Amniotic stem cell (primary cell): ENCODE data around the gene SLC32A1.

Experiments used
- DNase-seq: peaks from one replicate; lab custom pipeline; 2025; lab: John Stamatoyannopoulos, UW

SLC32A1 gene

DNA sequence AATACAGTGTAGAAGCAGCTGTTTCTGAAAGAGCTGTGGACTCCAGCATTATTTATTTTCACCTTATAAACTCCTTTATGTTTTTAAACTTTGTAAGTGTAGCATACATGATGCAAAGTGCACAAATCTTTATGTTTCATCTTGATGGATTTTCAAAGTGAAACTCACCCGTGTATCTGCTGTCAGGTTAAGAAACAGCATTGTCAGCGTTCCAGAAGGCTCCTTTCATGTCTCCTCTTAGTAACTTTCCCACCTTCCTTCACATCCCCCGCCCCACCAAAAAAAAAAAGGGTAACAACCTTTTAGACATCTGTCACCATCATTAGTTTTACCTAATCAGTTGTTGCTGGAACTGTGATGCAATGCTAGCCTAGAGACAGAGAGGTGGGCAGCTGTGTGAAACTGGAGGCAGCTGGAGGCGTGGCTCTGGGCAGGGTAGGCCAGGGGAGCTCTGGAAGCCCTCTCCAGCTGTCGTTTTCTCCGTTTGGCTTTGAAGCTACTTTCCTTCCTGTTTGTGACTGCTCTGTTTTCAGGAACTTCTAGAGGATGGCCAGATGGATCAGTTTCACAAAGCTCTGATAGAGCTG, 31.1 kb downstream of the SLC32A1 start:
- DNase-seq, result no peak

DNA sequence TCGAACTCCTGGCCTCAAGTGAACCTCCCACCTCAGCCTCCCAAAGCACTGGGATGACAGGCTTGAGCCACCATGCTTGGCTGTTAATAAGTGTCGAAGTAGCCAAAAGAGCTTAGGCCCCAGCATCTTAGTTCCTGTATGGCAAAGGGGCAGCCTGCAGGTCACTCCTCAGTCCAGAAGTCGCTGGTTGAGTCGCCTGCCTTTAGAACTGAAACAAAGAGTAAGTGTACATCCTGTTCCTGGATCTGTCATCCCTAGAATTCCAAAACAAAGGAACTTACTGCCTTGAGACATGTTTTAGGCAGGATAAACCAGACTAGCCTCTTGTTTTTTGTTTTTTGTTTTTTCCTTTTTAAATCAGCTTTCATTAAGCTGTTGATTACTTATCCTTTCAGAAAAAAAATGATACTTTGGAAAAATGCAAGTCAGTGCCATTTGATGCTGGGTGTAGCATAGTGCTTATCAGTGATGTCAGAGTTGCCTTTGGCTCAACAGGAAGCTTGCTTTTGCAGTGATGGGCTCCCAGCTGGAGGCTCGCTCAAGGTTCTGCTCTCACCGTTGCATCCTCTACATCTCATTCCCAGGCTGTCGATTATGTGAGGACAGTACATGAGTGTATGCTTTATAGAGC, 33.0 kb downstream of the SLC32A1 start:
- DNase-seq, result no peak

DNA sequence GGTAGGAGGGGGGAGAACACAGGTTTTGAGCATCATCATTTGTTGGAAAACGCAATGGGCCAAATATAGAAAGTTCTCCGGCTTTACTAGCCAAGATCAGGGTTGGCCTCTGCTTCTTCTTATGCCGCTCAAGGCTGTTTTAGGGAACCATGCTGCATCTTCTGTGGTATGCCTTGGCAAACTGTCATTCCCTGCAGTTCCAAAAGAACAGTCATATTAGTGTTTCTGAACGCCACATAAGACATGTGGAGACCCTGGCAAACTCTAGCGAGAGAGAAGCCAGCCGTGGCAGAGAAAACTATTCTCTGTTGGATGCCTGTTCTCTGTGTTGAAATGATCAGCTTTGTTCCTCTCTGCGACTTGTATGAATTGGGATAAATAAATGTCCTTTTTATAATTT, 34.8 kb downstream of the SLC32A1 start:
- no peak for DNase-seq

DNA sequence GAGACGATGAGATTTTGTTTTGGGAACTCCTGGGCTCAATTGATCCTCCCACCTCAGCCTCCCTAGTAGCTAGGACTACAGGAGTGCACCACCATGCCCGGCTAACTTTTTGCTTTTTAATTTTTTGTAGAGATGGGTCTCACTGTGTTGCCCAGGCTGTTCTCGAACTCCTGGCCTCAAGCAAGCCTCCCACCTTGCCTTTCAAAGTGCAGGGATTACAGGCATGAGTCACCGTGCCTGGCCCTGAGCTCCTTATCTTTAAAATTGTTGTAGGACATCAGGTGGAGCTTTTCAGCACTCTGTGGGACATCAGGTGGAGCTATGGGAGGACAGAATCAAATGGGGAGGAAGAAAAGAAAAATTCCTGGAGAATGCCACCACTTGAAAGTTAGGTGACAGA, 36.7 kb downstream of the SLC32A1 start:
- no peak for DNase-seq

DNA sequence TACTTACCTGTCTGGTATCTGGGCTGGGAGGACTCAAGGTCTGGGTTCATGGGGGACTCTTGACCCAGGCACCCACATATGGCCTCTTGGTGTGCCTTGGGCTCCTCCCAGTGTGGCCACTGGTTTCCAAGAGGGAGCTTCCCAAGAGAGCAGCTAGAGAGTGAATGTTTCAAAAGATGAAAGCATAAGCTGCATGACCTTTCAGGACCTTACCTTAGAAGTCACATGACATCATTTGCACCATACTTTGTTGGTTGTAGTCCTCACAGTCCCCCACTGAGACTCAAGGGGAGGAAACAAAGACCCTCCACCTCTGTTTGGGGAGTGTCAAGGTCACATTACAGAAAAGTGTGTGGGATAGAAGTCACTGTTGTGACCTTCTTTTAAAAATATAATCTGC, 37.9 kb downstream of the SLC32A1 start:
- DNase-seq, result no peak

DNA sequence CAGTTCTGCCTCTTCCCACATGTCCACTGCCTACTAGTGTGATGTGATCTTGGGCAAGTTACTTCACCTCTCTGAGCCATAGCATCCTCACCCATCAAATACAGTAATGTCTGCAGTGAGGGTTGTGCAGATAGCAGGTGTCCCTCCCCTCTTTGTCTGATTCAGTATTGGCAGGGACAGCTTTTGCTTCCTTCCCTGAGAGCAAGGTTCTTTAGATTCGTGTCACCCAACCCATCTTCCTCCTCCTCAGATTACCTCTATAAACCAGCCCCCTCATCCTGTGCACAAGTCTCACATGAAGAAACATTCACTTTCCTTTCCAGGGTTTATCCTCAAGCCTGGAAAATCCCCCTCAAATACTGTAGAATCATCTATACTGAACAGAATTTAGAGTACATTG, 39.3 kb downstream of the SLC32A1 start:
- DNase-seq, result no peak

DNA sequence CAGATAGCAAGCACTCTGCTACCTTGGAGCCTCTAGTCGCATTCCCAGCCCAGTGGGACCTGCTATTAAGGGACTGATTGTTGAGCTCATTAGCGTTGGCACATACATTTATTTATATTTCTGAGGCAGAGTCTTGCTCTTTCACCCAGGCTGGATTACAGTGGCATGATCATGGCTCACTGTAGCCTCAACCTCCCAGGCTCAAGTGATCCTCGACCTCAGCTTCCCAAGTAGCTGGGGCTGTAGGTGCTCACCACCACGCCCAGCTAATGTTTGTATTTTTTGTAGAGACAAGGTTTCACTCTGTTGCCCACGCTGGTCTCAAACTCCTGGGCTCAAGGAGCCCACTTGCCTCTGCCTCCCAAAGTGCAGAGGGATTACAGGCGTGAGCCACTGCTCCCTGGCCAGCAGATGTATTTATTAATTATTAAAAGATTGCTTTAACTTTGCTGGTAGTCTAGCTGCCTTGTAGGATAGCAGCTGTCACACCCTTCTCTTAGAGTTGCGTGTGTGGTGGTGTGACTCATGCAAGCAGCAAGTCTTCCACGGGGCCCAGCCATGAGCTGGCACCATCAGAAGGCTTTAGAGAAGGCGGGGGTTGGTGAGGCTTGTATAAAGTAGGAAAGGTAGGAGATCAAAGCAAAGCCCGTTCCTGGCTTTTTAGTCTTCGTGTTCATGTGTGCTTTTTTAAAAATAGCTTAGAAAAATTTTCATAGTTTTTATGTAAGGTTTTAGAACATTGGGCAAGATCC, 40.5 kb downstream of the SLC32A1 start:
- peak; percentile 44 for DNase-seq

DNA sequence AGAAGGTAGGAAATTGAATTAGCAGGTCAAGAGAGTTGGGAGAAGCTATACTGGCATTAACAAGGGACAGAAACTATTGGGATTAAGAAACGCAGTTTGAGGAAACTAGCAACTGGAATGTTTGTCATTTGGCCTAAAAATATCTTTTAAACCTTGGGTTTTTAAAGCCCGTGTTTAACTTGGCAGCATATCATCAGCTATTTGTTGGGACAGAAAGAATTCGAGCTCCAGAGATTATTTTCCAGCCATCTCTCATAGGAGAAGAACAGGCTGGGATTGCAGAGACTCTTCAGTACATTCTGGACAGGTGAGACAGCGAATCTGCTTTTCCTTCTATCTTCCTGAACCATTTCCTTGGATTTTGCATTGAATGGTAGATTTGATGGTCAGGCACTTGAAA, 41.8 kb downstream of the SLC32A1 start:
- no peak for DNase-seq

DNA sequence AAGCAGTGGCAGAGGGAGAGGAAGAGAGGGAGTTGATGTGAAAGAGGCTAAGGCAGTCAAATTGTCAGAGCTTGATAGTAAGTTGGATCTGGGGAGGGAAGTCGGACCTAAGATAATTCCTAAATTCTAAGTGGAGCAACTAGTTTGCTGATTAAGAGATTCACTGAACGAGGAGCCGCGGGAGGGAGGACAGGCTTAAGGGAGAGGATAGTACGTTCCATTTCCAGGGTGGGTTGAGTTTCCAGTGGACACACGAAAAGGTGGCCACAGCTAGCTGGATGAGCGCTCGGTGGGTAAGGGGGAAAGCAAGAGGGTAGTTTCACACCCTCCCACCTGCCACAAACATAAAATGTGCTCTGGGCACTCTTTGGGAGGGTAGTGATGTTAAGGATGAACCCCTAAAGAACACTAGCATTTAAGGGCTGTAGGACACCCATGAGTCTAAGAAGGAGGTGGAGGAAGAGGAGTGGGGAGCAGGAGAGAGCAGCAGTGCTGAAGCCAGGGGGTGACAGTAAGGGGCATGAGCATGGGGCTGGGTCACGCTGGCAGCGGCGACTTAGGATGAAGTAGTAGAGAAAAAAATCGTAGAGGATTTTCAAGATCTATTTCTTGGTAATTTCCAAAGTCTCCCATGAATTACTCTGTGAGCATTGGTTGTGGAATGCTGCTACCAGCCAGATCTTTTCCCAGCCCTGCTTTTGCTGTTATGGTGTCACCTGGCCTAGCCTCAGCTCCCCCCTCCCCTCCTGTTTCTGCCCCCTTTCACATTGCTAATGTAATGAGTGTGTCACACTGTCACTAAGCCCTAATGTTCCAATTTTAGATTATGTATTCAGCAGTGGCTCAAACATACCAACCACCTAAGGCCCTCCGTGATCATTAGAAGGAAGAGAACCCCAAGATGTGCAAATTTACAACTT, 45.4 kb downstream of the SLC32A1 start:
- DNase-seq, result no peak

DNA sequence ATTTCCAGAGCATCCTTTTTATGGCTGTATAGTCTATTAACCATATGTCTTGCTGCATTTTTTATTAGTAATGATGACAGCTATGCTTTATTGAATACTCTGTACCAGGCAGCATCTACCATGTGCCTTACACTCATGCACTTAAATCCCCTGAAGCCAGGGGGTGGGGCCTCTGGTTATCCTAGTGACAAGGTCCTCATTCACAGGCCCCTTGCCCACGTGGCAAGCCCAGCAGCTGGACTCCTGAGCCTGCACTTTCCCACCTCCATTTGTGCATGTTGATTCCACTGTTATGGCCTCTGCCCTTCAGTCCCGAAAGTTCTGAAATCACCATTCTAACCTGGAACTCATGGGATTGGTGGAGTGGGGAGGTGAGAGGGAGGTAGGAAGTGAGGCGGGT, 46.3 kb downstream of the SLC32A1 start:
- DNase-seq, result no peak

DNA sequence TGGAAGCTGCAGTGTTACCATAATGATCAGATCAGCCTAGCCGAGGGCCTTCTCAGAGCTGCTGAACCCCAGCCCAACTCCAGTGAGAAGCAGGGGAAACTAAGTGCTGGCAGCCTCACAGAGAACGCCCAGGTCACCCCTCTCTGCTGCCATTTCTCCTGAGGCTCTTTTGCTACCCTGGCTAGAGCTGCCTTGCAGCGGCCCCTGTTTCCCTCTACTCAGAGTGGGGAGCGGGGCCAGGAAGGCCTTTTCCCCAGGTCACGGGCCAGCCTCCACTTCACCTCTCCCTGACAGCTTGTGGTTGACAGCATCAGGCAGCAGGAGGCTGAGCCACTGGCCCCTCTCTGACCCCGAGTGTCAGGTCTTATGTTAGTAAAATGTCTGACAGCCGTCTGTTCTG, 46.7 kb downstream of the SLC32A1 start:
- no peak for DNase-seq

DNA sequence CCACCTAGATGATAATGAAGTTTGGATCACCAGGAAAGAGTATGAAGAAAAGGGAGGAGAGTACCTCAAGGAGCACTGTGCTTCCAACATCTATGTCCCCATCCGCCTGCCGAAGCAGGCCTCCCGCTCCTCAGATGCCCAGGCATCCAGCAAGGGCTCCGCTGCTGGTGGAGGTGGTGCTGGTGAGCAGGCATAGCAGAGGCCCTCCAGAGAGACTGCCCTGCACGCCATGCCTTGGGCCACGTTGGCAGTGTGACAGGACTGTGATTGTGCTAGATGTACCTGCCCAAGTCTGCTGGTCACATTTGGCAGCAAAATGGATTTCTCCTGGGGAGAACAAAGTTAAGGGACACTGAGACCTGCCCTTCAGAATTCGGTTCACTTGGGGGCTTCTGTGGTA, 47.3 kb downstream of the SLC32A1 start:
- DNase-seq, result no peak

DNA sequence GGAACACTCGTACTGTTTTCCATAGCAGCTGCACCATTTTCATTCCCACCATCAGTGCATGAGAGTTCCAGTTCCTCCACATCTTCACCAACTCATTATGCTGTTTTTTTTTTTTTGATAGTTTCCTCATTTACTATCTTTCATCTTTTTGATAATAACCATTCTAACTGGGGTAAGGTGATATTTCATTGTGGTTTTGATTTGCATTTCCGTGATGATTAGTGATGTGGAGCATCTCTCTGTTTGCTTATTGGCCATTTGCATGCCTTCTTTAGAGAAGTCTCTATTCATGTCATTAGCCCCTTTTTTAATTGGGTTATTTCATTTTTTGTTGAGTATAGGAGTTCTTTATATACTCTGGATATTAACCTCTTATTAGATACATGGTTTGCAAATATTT, 49.9 kb downstream of the SLC32A1 start:
- no peak for DNase-seq

DNA sequence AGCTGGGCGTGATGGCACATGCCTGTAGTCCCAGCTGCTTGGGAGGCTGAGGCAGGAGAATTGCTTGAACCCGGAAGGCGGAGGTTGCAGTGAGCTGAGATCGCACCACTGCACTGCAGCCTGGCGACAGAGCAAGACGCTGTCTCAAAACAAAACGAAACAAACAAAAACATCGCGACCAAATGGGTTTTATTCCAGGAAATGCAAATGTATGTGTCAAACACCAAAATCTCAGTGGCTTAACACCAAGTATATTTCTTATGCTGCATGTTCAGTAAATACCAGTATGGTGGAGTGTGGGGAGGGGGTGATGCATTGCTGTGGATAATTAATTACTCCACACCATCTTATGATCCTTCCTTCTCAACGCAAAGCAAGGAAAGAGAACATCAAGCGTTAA, 52.1 kb downstream of the SLC32A1 start:
- DNase-seq, result no peak
